NB4 (cell line): ENCODE data around the gene MYOCD.

Experiments
- DNase-seq: peaks from one replicate; pipeline ENCODE4 v3.0.0; 2010; ENCODE audit warnings: low read depth
- H3K4me3 ChIP-seq: one replicate; pipeline ENCODE4 v1.5.1; 2011; ENCODE audit warnings: mild to moderate bottlenecking, low read depth, low read length, moderate library complexity
- CTCF ChIP-seq: IDR thresholded peaks from one replicate; pipeline ENCODE4 v1.5.1; 2012; ENCODE audit warnings: low read depth, low read length
- MYC ChIP-seq: IDR thresholded peaks from 2 replicates; pipeline ENCODE4 v1.6.1; 2011; ENCODE audit warnings: low read depth, low read length
- POLR2A ChIP-seq: IDR thresholded peaks from 2 replicates; pipeline ENCODE4 v1.6.1; 2011; ENCODE audit warnings: mild to moderate bottlenecking; ENCODE audit not compliant: insufficient read length; ENCODE audit errors: extremely low read depth
- TF ChIP-seq, protein P1 (sequence below): IDR thresholded peaks from 2 replicates; pipeline ENCODE4 v1.6.1; 2011; ENCODE audit warnings: low read depth, low read length

Gene MYOCD

DNA sequence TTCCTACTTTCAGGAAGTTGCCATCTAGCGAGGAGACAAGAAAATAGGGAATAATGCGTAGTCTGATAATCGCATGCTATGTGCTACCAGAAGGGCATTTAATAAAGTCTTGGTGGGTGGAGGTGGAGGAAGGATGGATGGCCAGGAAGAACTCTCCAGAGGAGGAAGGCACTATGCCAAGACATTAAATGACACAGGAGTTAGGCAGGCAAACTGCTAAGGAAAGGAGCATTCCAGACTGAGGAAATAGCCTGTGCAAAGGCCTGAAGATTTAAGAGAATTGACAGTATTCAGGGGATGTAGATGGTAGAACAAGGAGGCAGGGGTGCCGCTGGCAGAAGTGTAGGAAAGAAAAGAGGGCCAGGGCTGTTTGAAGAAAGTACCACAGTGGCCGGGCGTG, 104.3 kb downstream of the MYOCD start:
- TF ChIP-seq MYC = no peak
- TF ChIP-seq, protein P1, sequence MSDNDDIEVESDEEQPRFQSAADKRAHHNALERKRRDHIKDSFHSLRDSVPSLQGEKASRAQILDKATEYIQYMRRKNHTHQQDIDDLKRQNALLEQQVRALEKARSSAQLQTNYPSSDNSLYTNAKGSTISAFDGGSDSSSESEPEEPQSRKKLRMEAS = no peak
- TF ChIP-seq POLR2A = no peak
- no peak for TF ChIP-seq CTCF
- no peak overlapping the region for H3K4me3 ChIP-seq
- no peak for DNase-seq

DNA sequence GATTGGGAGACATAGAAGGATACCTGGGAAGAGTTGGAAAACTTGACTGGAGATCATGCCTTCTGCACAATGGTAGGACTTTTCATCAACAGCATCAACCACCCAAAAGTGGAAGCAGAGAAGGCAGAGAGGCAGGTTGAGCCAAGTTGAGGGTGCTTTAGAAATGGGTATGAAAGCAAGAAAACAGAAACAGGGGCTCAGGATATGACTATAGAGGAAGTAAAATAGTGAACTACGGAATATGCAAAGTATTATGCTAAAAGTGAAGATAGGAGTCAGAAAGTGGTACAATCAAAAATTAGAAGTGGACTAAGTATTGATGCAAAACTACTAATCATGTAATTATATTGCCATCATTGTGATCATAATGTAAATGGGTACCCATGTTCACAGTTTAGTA, 107.5 kb downstream of the MYOCD start:
- DNase-seq = no peak
- H3K4me3 ChIP-seq = no peak overlapping the region
- TF ChIP-seq, protein P1 = no peak
- TF ChIP-seq CTCF = no peak
- no peak for TF ChIP-seq POLR2A
- no peak for TF ChIP-seq MYC

GRCh38 chr17:12789075-12789480, 123.4 kb downstream of the MYOCD start:
- DNase-seq = no peak
- TF ChIP-seq MYC (no peak), POLR2A (no peak), CTCF (no peak)
- TF ChIP-seq, protein P1 = no peak
- no peak overlapping the region for H3K4me3 ChIP-seq

- TF ChIP-seq MYC (no peak), POLR2A (no peak), CTCF (no peak)
- TF ChIP-seq, protein P1 = no peak
- DNase-seq = no peak
- H3K4me3 ChIP-seq = no peak within 1 kb of the TSS
Measured at GRCh38 chr17:12789481-12790248, 124.0 kb downstream of the MYOCD start, which contains the start of gene ARHGAP44. ARHGAP44 (plus strand) TSS chr17:12789498; CDS start chr17:12789839, 341 bp downstream.

DNA sequence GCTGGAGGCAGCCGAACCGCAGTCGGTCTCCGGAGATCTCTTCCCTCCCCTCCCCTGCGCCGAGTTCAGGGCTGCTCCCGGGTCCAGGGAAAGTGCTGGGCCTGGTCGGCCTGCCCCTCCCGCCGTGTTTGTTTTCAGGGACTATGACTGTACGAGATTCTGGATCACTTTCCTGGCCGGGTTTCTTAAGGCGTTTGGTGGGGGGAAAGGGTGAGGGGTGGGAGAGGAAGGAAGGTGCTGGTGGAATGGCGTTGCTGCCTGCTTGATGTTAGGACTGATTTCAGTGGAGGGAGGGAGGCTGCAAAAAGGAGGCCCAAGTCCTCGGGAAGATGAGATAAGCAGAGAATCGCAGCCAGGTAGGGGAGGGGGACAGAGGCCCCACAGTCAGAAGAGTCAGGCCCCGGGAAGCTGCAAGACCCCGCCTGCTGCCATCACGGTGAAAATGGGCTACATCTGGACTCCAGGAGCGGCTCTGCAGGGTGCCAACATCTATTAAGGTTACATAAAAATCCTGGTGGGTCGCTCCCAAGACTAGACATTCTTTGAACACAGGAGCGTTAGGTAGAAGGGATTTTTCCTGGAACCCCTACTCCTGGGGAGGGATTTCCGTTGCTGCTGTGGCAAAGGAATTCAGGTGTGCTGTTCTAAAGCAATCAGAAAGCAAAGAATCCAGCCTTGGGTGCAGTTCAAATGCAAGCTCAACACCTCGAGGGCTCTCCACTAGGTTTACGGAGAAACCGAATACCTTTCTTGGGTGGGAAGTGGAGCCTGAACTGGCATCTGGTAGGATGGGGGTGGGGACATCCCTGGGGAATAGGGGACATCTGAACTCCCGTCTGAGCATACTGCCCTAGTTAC, 124.8 kb downstream of the MYOCD start:
- DNase-seq = no peak
- TF ChIP-seq MYC (no peak), CTCF (no peak), POLR2A (no peak)
- TF ChIP-seq, protein P1 = no peak
- no peak overlapping the region for H3K4me3 ChIP-seq
